ENCODE data around the gene HNRNPC. TPM values are rescaled to one million over a fixed set of nuclear protein-coding genes. Genes with fewer than 3 reads are reported as not detected.

HNRNPC gene
- total and polyA plus RNA-seq, 10 of the 15 experiments (the other 5 are each of a cell fraction or from before 2014, with no cell fraction given), result 679 to 1,492 (median 1,262) TPM

DNA sequence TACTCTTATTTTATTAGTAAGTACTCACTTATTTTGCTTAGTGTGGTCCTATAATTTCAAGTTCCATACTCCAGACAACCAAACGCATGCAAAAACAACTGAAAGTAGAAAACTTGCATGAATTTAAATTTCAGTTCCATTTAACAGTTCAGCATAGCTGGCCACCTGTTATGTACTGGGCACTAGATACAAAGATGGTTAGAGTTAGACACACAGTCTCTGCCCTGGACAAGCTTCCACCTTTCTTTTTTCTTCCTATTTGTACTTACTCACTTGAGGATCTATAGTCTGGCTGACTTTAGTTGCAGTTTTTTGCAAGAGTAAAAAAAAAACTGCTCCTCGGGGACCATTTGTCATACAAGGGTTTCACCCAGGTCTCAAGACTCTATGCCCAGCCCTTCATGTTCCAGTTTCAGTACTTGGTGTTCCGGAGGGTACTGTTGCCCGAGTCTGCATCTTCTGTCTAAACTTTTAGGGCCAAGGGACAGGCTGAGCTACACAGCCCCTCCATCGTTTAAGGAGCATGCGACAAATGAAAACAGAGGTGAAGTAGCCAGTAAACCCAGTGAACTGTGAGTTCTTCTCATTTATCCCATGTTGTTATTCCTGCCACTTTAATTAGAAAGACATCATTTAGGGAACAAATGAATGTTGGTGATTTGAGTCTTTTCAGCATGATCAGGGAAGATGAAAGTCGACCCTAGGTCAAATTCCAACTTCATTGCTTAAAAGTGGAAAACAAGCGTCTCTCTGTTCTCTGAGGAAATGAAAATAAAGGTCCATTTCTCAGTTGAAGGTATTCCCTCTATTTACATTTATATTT, 33.0 kb upstream of the HNRNPC start (continued):
- TF ChIP-seq CBX5 (IDR thresholded peaks at IDR 0.05; ENCODE audit: low read depth) (no peak), IKZF2 (IDR thresholded peaks at IDR 0.05) (no peak), RBBP5 (conservative IDR thresholded peaks at IDR 0.05) (no peak)

DNA sequence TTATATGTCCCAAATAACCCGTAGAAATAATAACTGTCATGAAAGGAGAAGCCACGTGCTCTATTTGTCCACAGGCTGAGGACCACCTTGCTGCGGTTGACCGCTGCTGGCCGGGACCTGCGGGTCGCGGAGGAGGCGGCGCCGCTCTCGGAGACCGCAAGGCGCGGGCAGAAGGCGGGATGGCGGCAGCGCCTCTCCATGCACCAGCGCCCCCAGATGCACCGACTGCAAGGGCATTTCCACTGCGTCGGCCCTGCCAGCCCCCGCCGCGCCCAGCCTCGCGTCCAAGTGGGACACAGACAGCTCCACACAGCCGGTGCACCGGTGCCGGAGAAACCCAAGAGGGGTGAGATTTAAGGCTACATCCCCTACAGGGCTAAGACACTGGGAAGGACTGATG, 31.6 kb upstream of the HNRNPC start:
- no peaks in the 10 kb centered on the region for H4K20me1 ChIP-seq (ENCODE audit: control insufficient read depth, insufficient read depth)
- no peaks in the 10 kb centered on the region for H3K36me3 ChIP-seq (ENCODE audit: control insufficient read depth in 2 of 2, insufficient read depth in 2 of 2, low read length in 1 of 2)
- peak overlapping the region; percentile 54 for H2AFZ ChIP-seq (ENCODE audit: control insufficient read depth, low read depth, low read length)
- H3K9ac ChIP-seq (ENCODE audit: control insufficient read depth, insufficient read depth, low read length), result no peak overlapping the region; the same call in 1 of the 2 replicates
- peak overlapping the region; percentile 78 for H3K4me2 ChIP-seq (ENCODE audit: control insufficient read depth, insufficient read depth)
- ChIA-PET CTCF (no interaction called here), SMC1A (ENCODE audit: uncharacterized antibody, unreplicated experiment) (no interaction called here), POLR2A (no interaction called here), RAD21 (ENCODE audit: unreplicated experiment) (interaction anchor here (1.1 kb wide), 1 partner anchor 9 kb away, joined by 4 read pairs; no protein-coding TSS in a partner anchor)
- H3K27ac ChIP-seq (ENCODE audit: control insufficient read depth, insufficient read depth), result no peak overlapping the region
- H3K9me3 ChIP-seq (replicated peaks; ENCODE audit: control insufficient read depth, insufficient read depth, low read length), result no peaks in the 10 kb centered on the region
- in situ Hi-C loops (cut with MboI) (no loop called here), intact Hi-C loops (cut with micrococcal nuclease; ENCODE audit: unreplicated experiment) (no loop called here)
- WGBS (ENCODE audit: insufficient coverage, insufficient replicate concordance, low lambda C conversion rate, missing lambda C conversion rate), result under 1% methylated on average over 30 of the region's 30 CpGs
- peaks cover 7% of the 10 kb centered on the region for H3K4me1 ChIP-seq (ENCODE audit: control insufficient read depth, insufficient read depth, low read length)
- peak overlapping the region; percentile 43; the same call in 1 of the 2 replicates for H3K4me3 ChIP-seq
- FAIRE-seq (no peak), ATAC-seq (peak; percentile 77), DNase-seq (ENCODE audit: low read depth, low spot score) (no peak)
- no TSS peak for BruUV-seq (replicated peaks)
- no peaks in the 10 kb centered on the region for H3K79me2 ChIP-seq (ENCODE audit: control insufficient read depth, insufficient read depth, low read length)
- no peaks in the 10 kb centered on the region; a peak in 1 of 4 replicates for H3K27me3 ChIP-seq (replicated peaks in 1 of 2; ENCODE audit: control insufficient read depth in 2 of 2, insufficient read depth in 2 of 2, low read length in 1 of 2)
- TF ChIP-seq POLR2AphosphoS2 (IDR thresholded peaks at IDR 0.05; ENCODE audit: low read depth, low read length), result no peak
- 0 out of 2 replicates have a peak, but pooled peaks have one; percentile 20 for TF ChIP-seq CBFB (IDR thresholded peaks at IDR 0.05; ENCODE audit: low read depth)
- no peak for TF ChIP-seq MYB (IDR thresholded peaks at IDR 0.05; ENCODE audit: borderline replicate concordance, low read depth, low read length)
- TF ChIP-seq NR2C1 (IDR thresholded peaks at IDR 0.05), result no peak
- no peak for TF ChIP-seq PAX8 (IDR thresholded peaks at IDR 0.05)
- no peak for TF ChIP-seq ZNF207 (IDR thresholded peaks at IDR 0.05; ENCODE audit: borderline replicate concordance)
- TF ChIP-seq RUNX3 (IDR thresholded peaks at IDR 0.05; ENCODE audit: low read length), result peak; percentile 84
- TF ChIP-seq, protein P1, sequence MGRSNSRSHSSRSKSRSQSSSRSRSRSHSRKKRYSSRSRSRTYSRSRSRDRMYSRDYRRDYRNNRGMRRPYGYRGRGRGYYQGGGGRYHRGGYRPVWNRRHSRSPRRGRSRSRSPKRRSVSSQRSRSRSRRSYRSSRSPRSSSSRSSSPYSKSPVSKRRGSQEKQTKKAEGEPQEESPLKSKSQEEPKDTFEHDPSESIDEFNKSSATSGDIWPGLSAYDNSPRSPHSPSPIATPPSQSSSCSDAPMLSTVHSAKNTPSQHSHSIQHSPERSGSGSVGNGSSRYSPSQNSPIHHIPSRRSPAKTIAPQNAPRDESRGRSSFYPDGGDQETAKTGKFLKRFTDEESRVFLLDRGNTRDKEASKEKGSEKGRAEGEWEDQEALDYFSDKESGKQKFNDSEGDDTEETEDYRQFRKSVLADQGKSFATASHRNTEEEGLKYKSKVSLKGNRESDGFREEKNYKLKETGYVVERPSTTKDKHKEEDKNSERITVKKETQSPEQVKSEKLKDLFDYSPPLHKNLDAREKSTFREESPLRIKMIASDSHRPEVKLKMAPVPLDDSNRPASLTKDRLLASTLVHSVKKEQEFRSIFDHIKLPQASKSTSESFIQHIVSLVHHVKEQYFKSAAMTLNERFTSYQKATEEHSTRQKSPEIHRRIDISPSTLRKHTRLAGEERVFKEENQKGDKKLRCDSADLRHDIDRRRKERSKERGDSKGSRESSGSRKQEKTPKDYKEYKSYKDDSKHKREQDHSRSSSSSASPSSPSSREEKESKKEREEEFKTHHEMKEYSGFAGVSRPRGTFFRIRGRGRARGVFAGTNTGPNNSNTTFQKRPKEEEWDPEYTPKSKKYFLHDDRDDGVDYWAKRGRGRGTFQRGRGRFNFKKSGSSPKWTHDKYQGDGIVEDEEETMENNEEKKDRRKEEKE (IDR thresholded peaks at IDR 0.05), result no peak
- no peak for TF ChIP-seq MYC (IDR thresholded peaks at IDR 0.05; ENCODE audit: insufficient read depth, insufficient read length, insufficient replicate concordance, low read length, severe bottlenecking)
- no peak for TF ChIP-seq LARP7 (IDR thresholded peaks at IDR 0.05)
- no peak for TF ChIP-seq RCOR1 (conservative IDR thresholded peaks at IDR 0.05; ENCODE audit: low read depth, low read length)
- no peak for TF ChIP-seq ZSCAN29 (IDR thresholded peaks at IDR 0.05)
- TF ChIP-seq RAD51 (IDR thresholded peaks at IDR 0.05), result no peak
- no peak for TF ChIP-seq SIN3A (IDR thresholded peaks at IDR 0.05; ENCODE audit: low read depth, low read length)
- TF ChIP-seq, protein P2, sequence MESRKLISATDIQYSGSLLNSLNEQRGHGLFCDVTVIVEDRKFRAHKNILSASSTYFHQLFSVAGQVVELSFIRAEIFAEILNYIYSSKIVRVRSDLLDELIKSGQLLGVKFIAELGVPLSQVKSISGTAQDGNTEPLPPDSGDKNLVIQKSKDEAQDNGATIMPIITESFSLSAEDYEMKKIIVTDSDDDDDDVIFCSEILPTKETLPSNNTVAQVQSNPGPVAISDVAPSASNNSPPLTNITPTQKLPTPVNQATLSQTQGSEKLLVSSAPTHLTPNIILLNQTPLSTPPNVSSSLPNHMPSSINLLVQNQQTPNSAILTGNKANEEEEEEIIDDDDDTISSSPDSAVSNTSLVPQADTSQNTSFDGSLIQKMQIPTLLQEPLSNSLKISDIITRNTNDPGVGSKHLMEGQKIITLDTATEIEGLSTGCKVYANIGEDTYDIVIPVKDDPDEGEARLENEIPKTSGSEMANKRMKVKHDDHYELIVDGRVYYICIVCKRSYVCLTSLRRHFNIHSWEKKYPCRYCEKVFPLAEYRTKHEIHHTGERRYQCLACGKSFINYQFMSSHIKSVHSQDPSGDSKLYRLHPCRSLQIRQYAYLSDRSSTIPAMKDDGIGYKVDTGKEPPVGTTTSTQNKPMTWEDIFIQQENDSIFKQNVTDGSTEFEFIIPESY (IDR thresholded peaks at IDR 0.05), result no peak
- no peak for TF ChIP-seq SMC3 (IDR thresholded peaks at IDR 0.05; ENCODE audit: borderline replicate concordance, low read length)
- TF ChIP-seq EED (IDR thresholded peaks at IDR 0.05; ENCODE audit: low read depth), result peak; percentile 60

Measured in GM12878 (cell line).